Mammary epithelial cell (primary cell): ENCODE data around the gene ANKRD13D.

Experiments used
- CTCF ChIP-seq, 2 donors: IDR thresholded peaks in 1 of 2; conservative IDR thresholded peaks in 1 of 2; 2 replicates each; pipeline ENCODE4 v1.5.1; 2011 to 2012; ENCODE audit warnings: inconsistent platforms in 2 of 2, low read length in 2 of 2, mild to moderate bottlenecking in 2 of 2, control low read depth in 1 of 2, low read depth in 1 of 2; ENCODE audit not compliant: insufficient read depth in 1 of 2; ENCODE audit errors: extremely low read depth in 1 of 2
- EZH2 ChIP-seq: IDR thresholded peaks from 2 replicates; pipeline ENCODE4 v1.6.1; 2012; ENCODE audit warnings: low read length, inconsistent platforms, borderline replicate concordance

GRCh38 chr11:67267188-67268080, 21.7 kb upstream of the ANKRD13D start:
- no peak for TF ChIP-seq CTCF (conservative IDR thresholded peaks at IDR 0.05 in 1 of 2, IDR thresholded peaks at IDR 0.05 in 1 of 2; ENCODE audit: extremely low read depth in 1 of 2, insufficient read depth in 1 of 2, low read depth in 1 of 2, low read length in 2 of 2)
- TF ChIP-seq EZH2 = no peak
